Aorta (tissue), 5 donors: ENCODE measurements around the gene CLEC4E. TPM values are rescaled to one million over a fixed set of nuclear protein-coding genes. Genes with fewer than 3 reads are reported as not detected.

Experiments
- ATAC-seq: fragments of 200-7000 bp; cut with Tn5 transposase; one replicate; pipeline ENCODE4 v1.9.1; 2022; ENCODE audit warnings: moderate library complexity; ENCODE audit not compliant: low FRiP score
- DNase-seq, 2 donors: peaks; one replicate each; pipeline ENCODE4 v3.0.0-alpha.2; 2020
- H3K27ac ChIP-seq, 2 donors: one replicate each; pipeline ENCODE4 v1.5.1; 2013; ENCODE audit warnings: low read length in 2 of 2, mild to moderate bottlenecking in 2 of 2, moderate library complexity in 2 of 2, control low read depth in 1 of 2, inconsistent platforms in 1 of 2, low read depth in 1 of 2
- H3K27me3 ChIP-seq, 2 donors: one replicate each; pipeline ENCODE4 v1.6.1; 2013; ENCODE audit warnings: control low read depth in 1 of 2, low read length in 1 of 2, mild to moderate bottlenecking in 1 of 2, moderate library complexity in 1 of 2; ENCODE audit not compliant: insufficient read depth in 2 of 2, control insufficient read depth in 1 of 2
- H3K36me3 ChIP-seq, 2 donors: one replicate each; pipeline ENCODE4 v1.6.1; 2013; ENCODE audit warnings: control low read depth in 1 of 2, low read length in 1 of 2, mild to moderate bottlenecking in 1 of 2; ENCODE audit not compliant: insufficient read depth in 2 of 2, control insufficient read depth in 1 of 2
- H3K4me1 ChIP-seq, 2 donors: one replicate each; pipeline ENCODE4 v1.6.1; 2013; ENCODE audit warnings: low read length in 2 of 2, control low read depth in 1 of 2, mild to moderate bottlenecking in 1 of 2, moderate library complexity in 1 of 2; ENCODE audit not compliant: insufficient read depth in 2 of 2, control insufficient read depth in 1 of 2
- H3K4me3 ChIP-seq, 2 donors: one replicate each; pipeline ENCODE4 v1.5.1; 2013; ENCODE audit warnings: low read length in 2 of 2, control low read depth in 1 of 2, mild to moderate bottlenecking in 1 of 2
- H3K9me3 ChIP-seq: one replicate; pipeline ENCODE4 v1.6.1; 2013; ENCODE audit warnings: mild to moderate bottlenecking, low read length; ENCODE audit not compliant: control insufficient read depth
- WGBS, 2 donors: extraction: QIAGEN DNeasy Blood & Tissue Kit; methylation state at CpG; one replicate each; pipeline ENCODE4 v1.1.7; 2013; 5-methylcytosine and 5-hydroxymethylcytosine counted together
- intact Hi-C, 2 donors: fragments of 100-400 bp; cut with DNase I; formaldehyde crosslinking; loops; one replicate each; pipeline versions ENCODE4 v1.14.2 to v1.15.0; 2022
- polyA plus RNA-seq, 2 donors: library from polyadenylated mRNA; stranded (reverse); fragments of 200-250 nt; gene quantifications; one replicate each; pipeline ENCODE4 v1.2.3, GENCODE V29; 2013
- total RNA-seq, 2 donors: library from RNA; stranded (reverse); fragmentation: NEBNext Ultra II Directional; extraction: Animal tissue kit (Norgen Biotek cat#: 25700); gene quantifications; one replicate each; pipeline ENCODE4 v1.2.1, GENCODE V29; 2021
- donor health status: healthy with polysubstance abuse.
- donor health status: Bipolar disorder and iron deficiency.
- donor health status: DM: no; HTN: no; CAD: no.
- donor health status: DM: no; HTN: no; CAD: no.
- donor health status: DM: yes; HTN: yes; CAD: no.

CLEC4E gene
- total and polyA plus RNA-seq, 4 donors = 0.74 to 7.9 (median 4.9) TPM

GRCh38 chr12:8564656-8565055 is 24.0 kb upstream of the CLEC4E start:
- Histone ChIP-seq H3K27me3 (no peaks in the 10 kb centered on the region), H3K9me3 (peaks cover 3% of the 10 kb centered on the region), H3K4me3 (no peak overlapping the region), H3K4me1 (no peaks in the 10 kb centered on the region), H3K36me3 (no peaks in the 10 kb centered on the region), H3K27ac (no peak overlapping the region)
- ATAC-seq = no peak
- 40 to 46% methylated on average over 22 of the region's 22 CpGs for WGBS, 2 donors
- DNase-seq = no peak
- intact Hi-C loops = no loop called here

DNA sequence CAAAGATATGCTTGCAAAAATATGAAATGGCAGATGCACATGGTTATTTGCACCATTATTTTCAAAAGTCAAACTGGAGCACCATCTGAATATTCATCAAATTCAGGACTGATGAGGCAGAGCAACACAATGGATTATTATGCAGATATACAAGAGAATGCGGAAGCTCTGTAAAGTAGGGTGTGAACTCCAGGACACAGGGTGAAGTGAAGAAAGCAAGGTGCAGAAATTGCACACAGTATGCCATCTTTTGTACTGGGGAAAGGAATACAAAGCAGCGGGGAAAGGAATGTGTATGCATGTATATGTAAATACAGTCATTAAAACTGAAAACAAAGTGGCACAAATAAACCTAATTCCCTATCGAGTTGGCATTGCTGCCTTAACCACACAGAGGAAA is 22.7 kb upstream of the CLEC4E start:
- peaks cover 2% of the 10 kb centered on the region for H3K9me3 ChIP-seq
- H3K27ac ChIP-seq = no peak overlapping the region
- intact Hi-C loops = no loop called here
- H3K4me1 ChIP-seq = no peaks in the 10 kb centered on the region
- no peak overlapping the region for H3K4me3 ChIP-seq
- no peaks in the 10 kb centered on the region for H3K36me3 ChIP-seq
- ATAC-seq (no peak), DNase-seq (no peak)
- WGBS, 2 donors = 67% methylated on average over 3 of the region's 3 CpGs
- H3K27me3 ChIP-seq = no peaks in the 10 kb centered on the region

GRCh38 chr12:8562310-8562709 is 21.6 kb upstream of the CLEC4E start:
- H3K27ac ChIP-seq = no peak overlapping the region
- WGBS, 2 donors = 95 to 96% methylated on average over 6 of the region's 6 CpGs
- DNase-seq = no peak
- intact Hi-C loops = no loop called here
- no peaks in the 10 kb centered on the region for H3K36me3 ChIP-seq
- no peaks in the 10 kb centered on the region for H3K4me1 ChIP-seq
- ATAC-seq = no peak
- peaks cover 2% of the 10 kb centered on the region for H3K9me3 ChIP-seq
- H3K27me3 ChIP-seq = no peaks in the 10 kb centered on the region
- no peak overlapping the region for H3K4me3 ChIP-seq

- intact Hi-C loops = no loop called here
- H3K36me3 ChIP-seq = no peaks in the 10 kb centered on the region
- ATAC-seq = no peak
- H3K27me3 ChIP-seq = no peaks in the 10 kb centered on the region
- no peak for DNase-seq
- no peaks in the 10 kb centered on the region for H3K9me3 ChIP-seq
- H3K4me3 ChIP-seq = no peak overlapping the region
- H3K27ac ChIP-seq = no peak overlapping the region
- WGBS, 2 donors = 20 to 22% methylated on average over 4 of the region's 4 CpGs
- H3K4me1 ChIP-seq = no peaks in the 10 kb centered on the region
Observed at GRCh38 chr12:8561011-8561410, 20.3 kb upstream of the CLEC4E start.

- H3K9me3 ChIP-seq = no peaks in the 10 kb centered on the region
- DNase-seq (no peak), ATAC-seq (no peak)
- no peaks in the 10 kb centered on the region for H3K36me3 ChIP-seq
- intact Hi-C loops = no loop called here
- no peak overlapping the region for H3K4me3 ChIP-seq
- no peaks in the 10 kb centered on the region for H3K27me3 ChIP-seq
- H3K4me1 ChIP-seq = no peaks in the 10 kb centered on the region
- WGBS, 2 donors = 65 to 67% methylated on average over 11 of the region's 11 CpGs
- no peak overlapping the region for H3K27ac ChIP-seq
Observed at GRCh38 chr12:8559676-8560075, 19.0 kb upstream of the CLEC4E start.

DNA sequence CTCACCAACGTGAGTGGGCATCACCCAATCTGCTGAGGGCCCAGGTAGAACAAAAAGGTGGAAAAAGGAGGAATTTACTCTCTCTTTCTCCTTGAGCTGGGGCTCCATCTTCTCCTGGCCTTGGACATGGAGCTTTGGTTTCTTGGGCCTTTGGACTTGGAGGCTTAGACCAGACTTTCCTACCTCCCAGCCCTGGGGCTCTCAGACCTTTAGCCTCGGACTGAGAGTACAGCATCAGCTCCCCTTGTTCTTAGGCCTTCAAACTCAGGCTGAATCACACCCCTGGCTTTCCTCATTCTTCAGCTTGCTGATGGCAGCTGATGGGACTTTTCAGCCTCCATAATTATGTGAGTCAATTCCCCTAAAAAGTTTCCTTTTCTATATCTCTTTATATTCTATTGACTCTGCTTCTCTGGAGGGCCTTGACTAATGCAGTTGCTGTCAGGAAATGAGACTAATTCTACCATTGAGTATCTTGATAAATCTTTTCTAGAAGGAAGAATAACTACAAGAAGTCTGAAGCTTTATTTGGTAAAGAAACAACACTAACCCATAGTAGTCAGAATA is 15.9 kb upstream of the CLEC4E start:
- peaks cover 0 to 1% of the 10 kb centered on the region in 2 donors for H3K27me3 ChIP-seq
- H3K27ac ChIP-seq = no peak overlapping the region
- no peak overlapping the region for H3K4me3 ChIP-seq
- ATAC-seq (no peak), DNase-seq (no peak)
- no peaks in the 10 kb centered on the region for H3K4me1 ChIP-seq
- 77 to 81% methylated on average over 2 of the region's 2 CpGs for WGBS, 2 donors
- intact Hi-C loops = no loop called here
- no peaks in the 10 kb centered on the region for H3K9me3 ChIP-seq
- H3K36me3 ChIP-seq = no peaks in the 10 kb centered on the region

DNA sequence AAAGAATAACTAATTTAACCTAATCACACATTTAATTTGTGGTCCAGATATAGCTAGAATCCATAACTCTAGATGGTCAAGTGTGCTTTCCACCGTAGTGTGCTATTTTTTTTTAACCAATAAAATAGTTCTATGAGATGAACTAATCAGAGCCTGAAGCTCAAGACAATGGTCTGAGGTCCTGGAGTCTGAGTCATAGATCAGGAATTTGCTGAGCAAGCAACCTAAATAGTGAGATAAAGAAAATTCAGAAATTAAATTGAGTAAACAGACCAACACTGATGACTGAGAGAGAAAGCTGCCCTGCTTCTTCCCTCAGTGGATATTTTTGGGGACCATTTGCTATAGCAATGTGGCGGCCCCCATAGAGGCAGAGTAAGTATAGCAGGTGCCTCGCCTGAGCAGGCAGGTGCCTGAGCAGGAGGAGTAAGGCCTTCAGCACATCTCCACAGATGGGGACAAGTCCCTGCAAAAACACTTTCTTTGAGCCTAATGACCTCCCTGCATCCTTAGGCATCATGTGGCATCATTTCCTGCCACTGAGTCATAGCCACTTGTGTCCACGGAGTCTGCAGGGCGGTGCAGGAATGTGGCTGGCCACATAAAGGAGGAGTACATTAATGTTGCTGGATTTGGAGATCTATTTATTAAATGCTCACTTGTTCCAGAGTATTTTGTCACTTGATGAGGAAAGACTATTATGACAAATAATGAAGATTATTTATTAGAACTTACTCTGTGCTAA is 13.9 kb upstream of the CLEC4E start:
- 84 to 85% methylated on average over 5 of the region's 5 CpGs for WGBS, 2 donors
- H3K27ac ChIP-seq = no peak overlapping the region
- intact Hi-C loops = no loop called here

GRCh38 chr12:8553088-8553627 is 12.5 kb upstream of the CLEC4E start:
- H3K4me3 ChIP-seq = no peak overlapping the region
- H3K27ac ChIP-seq = no peak overlapping the region
- 54 to 63% methylated on average over 6 of the region's 6 CpGs for WGBS, 2 donors
- no peaks in the 10 kb centered on the region for H3K9me3 ChIP-seq
- no peaks in the 10 kb centered on the region for H3K36me3 ChIP-seq
- DNase-seq = no peak
- H3K27me3 ChIP-seq = peaks cover 0 to 1% of the 10 kb centered on the region in 2 donors
- intact Hi-C loops = no loop called here
- no peaks in the 10 kb centered on the region for H3K4me1 ChIP-seq
- ATAC-seq = no peak

More for the DNA sequence above, 13.9 kb upstream of the CLEC4E start:
- no peaks in the 10 kb centered on the region for H3K36me3 ChIP-seq
- ATAC-seq = no peak
- no peak overlapping the region for H3K4me3 ChIP-seq
- no peaks in the 10 kb centered on the region for H3K4me1 ChIP-seq
- no peaks in the 10 kb centered on the region for H3K9me3 ChIP-seq
- H3K27me3 ChIP-seq = peaks cover 0 to 1% of the 10 kb centered on the region in 2 donors
- DNase-seq = no peak

DNA sequence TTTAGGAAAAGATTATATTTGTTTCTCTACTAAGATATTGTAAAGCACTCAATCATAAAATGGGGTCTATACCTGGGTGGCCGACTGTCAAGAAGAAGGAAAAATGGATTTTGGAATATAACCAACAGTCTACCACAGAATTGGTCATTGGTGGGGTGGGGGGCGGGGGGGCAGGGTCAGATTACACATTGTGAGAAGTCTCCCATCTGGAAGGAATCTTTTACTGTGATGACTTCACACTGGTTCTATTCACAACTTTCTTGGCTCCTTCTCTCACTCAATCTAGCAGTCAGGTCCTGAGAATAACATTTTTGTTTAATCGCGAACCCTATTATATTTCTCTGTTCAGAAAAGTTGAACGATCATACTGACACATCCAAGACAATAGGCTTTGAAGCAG is 8.7 kb upstream of the CLEC4E start:
- Histone ChIP-seq H3K4me1 (no peaks in the 10 kb centered on the region), H3K36me3 (no peaks in the 10 kb centered on the region), H3K9me3 (no peaks in the 10 kb centered on the region), H3K4me3 (no peak overlapping the region), H3K27me3 (peaks cover 0 to 1% of the 10 kb centered on the region in 2 donors), H3K27ac (no peak overlapping the region)
- DNase-seq = no peak
- ATAC-seq = no peak
- intact Hi-C loops = loop anchor here (5.0 to 10.0 kb wide), 4 partner anchors 58 to 495 kb away; no protein-coding TSS in a partner anchor
- WGBS, 2 donors = 79 to 80% methylated on average over 5 of the region's 5 CpGs
